HG03354 (cell line): ENCODE measurements around the gene SUSD5.
"Not testable (repeated sequence)": the region's sequence is repeated elsewhere in the genome, so short reads cannot be mapped to it uniquely, and the experiment has no call there.

ENCODE experiments used
- ATAC-seq: cut with Tn5 transposase; IDR thresholded peaks from one replicate; pipeline ENCODE4 v1.9.1; 2021; ENCODE audit warnings: mild to moderate bottlenecking; ENCODE audit not compliant: unreplicated experiment, poor library complexity, severe bottlenecking

The SUSD5 gene

DNA sequence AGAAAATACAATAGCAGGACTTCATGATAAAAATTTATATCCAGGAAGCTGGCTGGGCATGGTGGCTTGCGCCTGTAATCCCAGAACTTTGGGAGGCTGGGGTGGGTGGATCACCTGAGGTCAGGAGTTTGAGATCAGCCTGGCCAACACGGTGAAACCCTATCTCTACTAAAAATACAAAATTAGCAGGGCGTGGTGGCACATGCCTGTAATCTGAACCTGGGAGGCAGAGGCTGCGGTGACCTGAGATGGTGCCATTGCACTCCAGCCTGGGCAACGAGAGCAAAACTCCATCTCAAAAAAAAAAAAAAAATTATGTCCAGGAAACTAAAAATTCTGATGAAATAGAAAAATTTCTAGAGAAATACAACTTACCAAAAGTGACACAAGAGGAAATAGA lies 56.0 kb downstream of the SUSD5 start:
- not testable (repeated sequence) for ATAC-seq

GRCh38 chr3:33159981-33160380 lies 58.6 kb downstream of the SUSD5 start:
- ATAC-seq = no peak

DNA sequence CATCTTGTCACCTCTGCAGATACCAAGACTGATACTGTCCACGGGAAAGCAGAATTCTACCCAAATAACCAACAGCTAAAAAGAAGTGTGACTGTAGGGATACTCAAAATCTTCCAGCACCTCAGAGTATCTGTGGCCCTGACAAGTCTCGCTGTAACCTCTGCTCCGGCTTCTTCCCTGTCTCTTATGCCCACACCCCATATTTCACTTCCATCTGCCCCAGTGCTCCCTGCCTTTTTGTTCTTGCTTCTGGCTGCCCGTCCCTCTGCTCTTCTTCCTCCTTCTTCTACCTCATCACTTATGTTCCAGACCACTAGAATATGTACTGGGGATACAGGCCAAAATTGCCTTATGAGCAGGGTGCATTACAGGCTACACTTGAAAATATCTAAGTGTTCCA lies 59.4 kb downstream of the SUSD5 start:
- no peak for ATAC-seq

DNA sequence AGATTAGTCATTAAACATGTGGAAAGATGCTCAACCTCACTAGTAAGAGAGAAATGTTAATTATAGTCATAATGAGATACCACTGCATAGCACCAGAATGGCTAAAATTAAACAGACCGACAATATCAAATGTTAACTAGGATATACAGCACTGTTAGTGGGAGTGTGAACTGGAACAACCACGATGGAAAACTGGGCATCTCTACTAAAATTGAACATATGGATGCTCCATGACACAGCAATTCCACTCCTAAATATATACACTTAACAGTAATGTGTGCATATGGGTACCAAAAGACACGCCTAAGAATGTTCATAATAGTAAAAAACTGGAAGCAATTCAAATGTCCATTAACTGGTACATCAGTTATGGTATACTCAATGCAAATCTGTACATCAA lies 63.3 kb downstream of the SUSD5 start:
- ATAC-seq = no peak

DNA sequence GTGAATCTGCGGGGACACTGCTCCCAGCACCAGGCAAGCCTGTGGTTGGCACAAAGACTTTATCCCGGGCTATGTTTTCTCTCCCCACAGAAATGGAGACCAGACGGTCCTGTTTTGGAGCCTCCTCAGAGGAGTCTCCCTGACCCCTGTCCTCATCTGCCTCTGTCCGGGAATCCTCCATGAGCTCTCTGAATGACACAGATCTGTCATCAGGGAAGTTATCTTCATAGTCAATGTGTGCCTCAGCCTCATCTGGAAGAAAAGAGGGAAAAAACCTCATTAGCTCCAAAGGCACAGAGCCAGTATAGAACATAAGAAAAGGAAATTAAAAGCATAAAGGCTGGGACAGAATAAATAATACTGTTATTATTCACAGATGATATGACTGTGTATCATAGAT lies 64.8 kb downstream of the SUSD5 start:
- ATAC-seq = no peak

GRCh38 chr3:33152363-33153360 lies 65.9 kb downstream of the SUSD5 start:
- ATAC-seq = no peak

GRCh38 chr3:33149342-33149741 lies 69.3 kb downstream of the SUSD5 start:
- no peak for ATAC-seq

- no peak for ATAC-seq
Measured at GRCh38 chr3:33146791-33147445, 71.7 kb downstream of the SUSD5 start.

- no peak for ATAC-seq
Measured at GRCh38 chr3:33145901-33146580, 72.6 kb downstream of the SUSD5 start.

DNA sequence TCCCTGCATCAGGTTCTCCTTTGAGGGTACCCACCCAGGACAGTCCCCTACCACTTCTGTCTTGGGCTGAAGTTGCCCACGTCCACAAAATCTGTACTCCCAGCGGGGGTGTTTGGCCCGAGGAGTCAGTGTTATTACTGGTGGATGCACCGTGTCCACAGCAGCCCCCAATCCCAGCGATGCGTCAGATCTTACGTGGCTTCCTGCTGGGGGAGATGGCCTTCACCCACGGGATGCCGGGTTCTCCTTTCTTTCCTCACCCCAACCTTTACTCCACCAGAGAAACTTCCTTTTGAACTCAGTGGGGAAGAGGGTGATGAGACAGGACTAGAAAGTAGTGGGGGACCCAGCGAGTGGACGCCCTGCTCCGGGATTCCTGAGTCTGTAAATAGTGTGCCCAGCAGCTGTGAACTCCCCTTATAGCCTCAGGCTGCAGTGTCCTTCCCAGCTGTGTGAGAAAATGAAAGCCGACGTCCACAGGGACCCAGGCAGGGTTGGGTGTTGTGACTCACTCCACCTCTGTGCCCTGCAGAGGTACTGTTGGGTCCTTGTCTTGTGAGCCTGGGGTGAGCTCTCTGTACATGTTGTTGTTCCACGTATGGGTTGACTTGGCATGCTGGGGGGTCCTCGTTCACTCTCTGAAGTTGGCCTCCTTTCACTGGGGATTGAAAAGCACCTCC lies 73.2 kb downstream of the SUSD5 start:
- ATAC-seq = no peak

- no peak for ATAC-seq
Measured at GRCh38 chr3:33144433-33144832, 74.2 kb downstream of the SUSD5 start.

- no peak for ATAC-seq
Measured at GRCh38 chr3:33141006-33141405, 77.6 kb downstream of the SUSD5 start.

DNA sequence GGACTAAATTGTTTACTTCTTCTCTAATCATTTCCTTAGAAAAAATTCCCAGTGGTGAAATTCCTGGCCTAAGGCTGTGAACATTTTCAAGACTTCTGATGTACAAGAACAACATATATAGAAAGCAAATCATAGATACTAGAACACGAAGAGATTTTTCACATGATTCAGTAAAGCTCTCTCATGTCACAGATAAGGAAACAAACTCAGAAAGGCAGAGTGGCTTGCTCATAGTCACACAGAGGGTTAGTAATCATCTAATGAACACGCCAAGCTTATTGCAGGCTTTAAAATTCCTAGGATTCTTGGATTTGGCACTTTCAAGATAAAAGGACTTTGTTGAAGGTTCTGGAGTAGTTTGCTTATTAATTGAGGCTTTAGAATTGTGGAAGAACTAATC lies 78.6 kb downstream of the SUSD5 start:
- ATAC-seq = no peak

DNA sequence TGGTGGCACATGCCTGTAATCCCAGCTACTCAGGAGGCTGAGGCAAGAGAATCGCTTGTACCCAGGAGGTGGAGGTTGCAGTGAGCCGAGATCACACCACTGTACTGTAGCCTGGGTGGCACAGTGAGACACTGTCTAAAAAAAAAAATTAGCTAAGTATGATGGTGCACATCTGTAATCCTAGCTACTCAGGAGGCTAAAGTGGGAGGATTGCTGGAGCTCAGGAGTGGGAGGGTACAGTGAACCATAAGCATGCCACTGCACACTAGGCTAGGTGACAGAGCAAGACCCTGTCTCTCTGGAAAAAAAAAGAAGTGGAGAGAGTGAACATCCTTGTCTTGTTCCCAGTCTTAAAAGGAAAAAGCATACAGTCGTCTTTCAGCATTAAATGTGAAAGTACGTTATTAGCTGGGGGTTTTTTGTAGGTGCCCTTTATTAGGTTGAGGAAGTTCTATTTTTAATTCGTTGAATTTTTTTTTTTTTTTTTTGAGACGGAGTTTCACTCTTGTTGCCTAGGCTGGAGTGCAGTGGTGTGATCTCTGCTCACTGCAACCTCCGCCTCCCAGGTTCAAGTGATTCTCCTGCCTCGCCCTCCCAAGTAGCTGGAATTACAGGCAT lies 79.5 kb downstream of the SUSD5 start:
- not testable (repeated sequence) for ATAC-seq

GRCh38 chr3:33137691-33138090 lies 80.9 kb downstream of the SUSD5 start:
- ATAC-seq = no peak

DNA sequence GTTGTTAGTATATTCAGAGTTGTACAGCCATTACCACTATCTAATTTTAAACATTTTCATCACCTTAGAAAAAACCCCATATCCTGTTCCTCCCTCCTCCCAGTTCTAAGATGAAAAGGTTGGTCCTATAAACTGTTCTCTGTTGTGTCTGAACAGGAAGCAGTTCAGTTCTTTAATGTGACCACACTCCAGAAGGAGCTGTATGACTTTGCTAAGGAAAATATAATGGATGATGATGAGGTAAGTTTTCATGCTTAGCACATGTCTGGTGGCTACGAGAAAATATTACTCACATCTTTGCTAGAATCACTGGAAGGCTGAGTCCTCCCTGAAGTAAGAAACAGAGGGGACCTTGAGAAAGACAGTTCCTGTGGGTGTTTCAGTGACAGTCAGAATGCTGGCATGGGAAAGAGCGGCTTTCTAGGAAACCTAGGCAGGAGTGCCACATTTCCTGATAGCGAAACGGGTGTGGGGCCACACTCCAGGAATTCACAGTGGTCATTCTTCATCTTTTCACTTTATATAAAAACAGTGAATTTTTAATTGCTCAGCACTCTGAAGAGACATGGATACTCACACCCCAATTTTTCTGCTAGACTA lies 84.5 kb downstream of the SUSD5 start:
- ATAC-seq = no peak

- peak; percentile 6 for ATAC-seq
Measured at GRCh38 chr3:33132019-33132360, 86.6 kb downstream of the SUSD5 start.

DNA sequence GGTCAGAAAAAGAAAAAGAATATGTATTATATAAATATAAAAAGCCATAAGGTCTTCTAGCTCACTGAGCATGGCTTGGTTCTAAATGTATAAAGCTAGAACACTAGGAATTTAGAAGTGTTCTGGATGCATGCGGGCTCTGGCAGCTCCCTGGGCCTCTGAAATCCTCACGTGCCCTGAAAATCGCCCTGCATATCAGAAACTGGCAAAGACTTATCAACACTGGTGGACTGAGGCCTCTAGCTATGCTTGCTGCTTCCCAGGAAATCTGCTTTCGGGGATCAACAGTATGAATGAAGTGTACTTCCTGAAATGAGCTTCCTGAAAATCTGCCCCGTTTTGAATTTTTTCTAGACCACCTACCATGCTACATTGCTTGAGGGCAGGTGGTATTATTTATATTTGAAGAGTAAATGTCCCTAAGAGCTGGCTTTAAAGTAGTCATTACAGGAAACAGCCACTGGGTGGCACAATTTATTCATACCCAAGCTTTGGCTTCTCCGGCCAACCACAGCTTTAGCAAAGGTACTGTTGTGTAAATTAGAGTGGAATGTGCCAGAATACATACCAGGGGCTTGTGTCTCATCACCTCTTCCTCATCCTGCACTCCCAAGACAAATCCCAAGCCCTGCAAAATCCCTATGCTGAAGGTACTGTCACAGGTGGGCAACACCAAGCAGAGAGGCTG lies 87.1 kb downstream of the SUSD5 start:
- ATAC-seq = peak; percentile 89

DNA sequence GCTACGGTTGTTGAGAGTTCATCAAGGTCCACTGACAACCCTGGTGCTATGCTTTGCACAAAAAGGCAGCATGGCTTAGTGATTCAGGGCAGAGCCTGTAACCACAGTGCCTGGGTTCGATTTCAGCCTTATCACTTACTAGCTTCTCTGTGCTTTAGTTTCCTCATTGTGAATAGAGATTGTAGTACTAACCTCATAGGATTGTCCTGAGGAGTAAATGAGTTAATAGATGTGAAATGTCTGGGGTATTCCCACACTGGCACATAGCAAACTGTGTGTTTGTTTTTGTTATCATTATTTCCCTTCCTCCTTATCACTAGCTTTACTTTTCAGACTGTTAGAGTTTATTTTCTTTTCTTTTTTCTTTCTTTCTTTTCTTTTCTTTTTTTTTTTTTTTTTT lies 88.5 kb downstream of the SUSD5 start:
- no peak for ATAC-seq
